ENCODE data around the gene KLHL3. TPM values are rescaled to one million over a fixed set of nuclear protein-coding genes. Genes with fewer than 3 reads are reported as not detected.
A peak's percentile ranks its signal among the peaks of the same experiment; 100 is the strongest.

Gene KLHL3
- total RNA-seq, 1 experiment from 2014 or later = 3.5 TPM

GRCh38 chr5:137758121-137758520, 22.2 kb upstream of the KLHL3 start:
- CTCF ChIA-PET = no interaction called here
- Histone ChIP-seq H3K36me3 (ENCODE audit: control insufficient read depth, insufficient read depth, low read length) (no peaks in the 10 kb centered on the region), H3K27me3 (replicated peaks; ENCODE audit: control insufficient read depth, insufficient read depth, low read length) (no peaks in the 10 kb centered on the region), H3K9me3 (peaks cover 4% of the 10 kb centered on the region; the same call in 1 of the 2 replicates), H3K4me3 (ENCODE audit: low read depth, low read length) (no peak overlapping the region), H3K4me1 (peaks cover 15% of the 10 kb centered on the region)
- Mint-ChIP-seq H3K27ac (ENCODE audit: unreplicated experiment) (no peak overlapping the region), H3K36me3 (ENCODE audit: insufficient read depth, unreplicated experiment) (peaks cover 18% of the 10 kb centered on the region), H3K9me3 (ENCODE audit: unreplicated experiment) (no peaks in the 10 kb centered on the region), H3K4me1 (ENCODE audit: low read depth, unreplicated experiment) (no peaks in the 10 kb centered on the region), H3K27me3 (ENCODE audit: insufficient read depth, unreplicated experiment) (no peaks in the 10 kb centered on the region), H3K4me3 (ENCODE audit: unreplicated experiment) (no peak overlapping the region)
- POLR2A ChIA-PET = no interaction called here
- intact Hi-C loops (cut with micrococcal nuclease; ENCODE audit: unreplicated experiment) = no loop called here
- DNase-seq = no peak
- BruUV-seq (replicated peaks) = no TSS peak
- TF ChIP-seq CTCF (IDR thresholded peaks at IDR 0.05; ENCODE audit: insufficient read depth in 1 of 2, low read depth in 1 of 2, low read length in 1 of 2, severe bottlenecking in 1 of 2, unreplicated experiment in 1 of 2) = no peak

- Mint-ChIP-seq H3K4me3 (ENCODE audit: unreplicated experiment) (no peak overlapping the region), H3K27me3 (ENCODE audit: insufficient read depth, unreplicated experiment) (no peaks in the 10 kb centered on the region), H3K36me3 (ENCODE audit: insufficient read depth, unreplicated experiment) (peaks cover 23% of the 10 kb centered on the region), H3K27ac (ENCODE audit: unreplicated experiment) (no peak overlapping the region), H3K4me1 (ENCODE audit: low read depth, unreplicated experiment) (no peaks in the 10 kb centered on the region), H3K9me3 (ENCODE audit: unreplicated experiment) (no peaks in the 10 kb centered on the region)
- peaks cover 4% of the 10 kb centered on the region; the same call in 1 of the 2 replicates for H3K9me3 ChIP-seq
- no peak overlapping the region for H3K4me3 ChIP-seq (ENCODE audit: low read depth, low read length)
- BruUV-seq (replicated peaks) = no TSS peak
- no peak for TF ChIP-seq CTCF (IDR thresholded peaks at IDR 0.05; ENCODE audit: insufficient read depth in 1 of 2, low read depth in 1 of 2, low read length in 1 of 2, severe bottlenecking in 1 of 2, unreplicated experiment in 1 of 2)
- no peak for DNase-seq
- peaks cover 15% of the 10 kb centered on the region for H3K4me1 ChIP-seq
- intact Hi-C loops (cut with micrococcal nuclease; ENCODE audit: unreplicated experiment) = no loop called here
- H3K36me3 ChIP-seq (ENCODE audit: control insufficient read depth, insufficient read depth, low read length) = 0 out of 2 replicates have a peak, but pooled peaks cover 1% of the 10 kb centered on the region
- H3K27me3 ChIP-seq (replicated peaks; ENCODE audit: control insufficient read depth, insufficient read depth, low read length) = no peaks in the 10 kb centered on the region
- ChIA-PET CTCF (no interaction called here), POLR2A (no interaction called here)
These were observed 21.7 kb upstream of the KLHL3 start for GRCh38 chr5:137757634-137758033.

DNA sequence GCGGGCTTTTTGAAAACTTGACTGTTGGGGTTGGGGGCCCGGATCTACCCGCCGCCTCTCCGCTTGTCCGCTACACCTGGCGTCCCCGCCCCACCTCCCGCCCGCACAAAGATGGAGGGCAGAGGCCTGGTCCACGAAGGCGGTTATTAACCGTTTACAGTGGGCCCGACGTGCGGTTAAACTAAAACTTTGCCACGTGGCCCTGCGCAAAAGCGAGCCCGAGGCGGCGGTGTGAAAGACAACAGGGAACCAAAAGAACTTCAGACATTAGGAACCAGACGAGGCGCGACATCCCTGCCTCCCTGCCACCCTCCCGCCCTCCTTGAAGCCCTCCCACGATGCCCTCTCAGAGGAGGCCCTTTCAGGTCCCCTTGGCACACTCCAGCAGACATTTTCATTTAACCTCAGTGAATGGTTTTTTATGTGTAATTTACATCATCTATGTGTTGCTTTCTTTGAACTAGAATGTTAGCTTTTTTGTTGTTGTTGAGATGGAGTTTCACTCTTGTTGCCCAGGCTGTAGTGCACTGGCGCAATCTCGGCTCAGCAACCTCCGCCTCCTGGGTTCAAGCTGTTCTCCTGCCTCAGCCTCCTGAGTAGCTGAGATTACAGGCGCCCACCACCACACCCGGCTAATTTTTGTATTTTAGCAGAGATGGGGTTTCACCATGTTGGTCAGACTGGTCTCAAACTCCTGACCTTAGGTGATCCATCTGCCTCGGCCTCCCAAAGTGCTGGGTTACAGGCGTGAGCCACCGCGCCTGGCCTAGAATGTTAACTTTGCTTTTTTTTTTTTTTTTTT, 19.3 kb upstream of the KLHL3 start:
- peaks cover under 1% of the 10 kb centered on the region; the same call in 1 of the 2 replicates for H3K9me3 ChIP-seq
- no peaks in the 10 kb centered on the region for H3K9me3 Mint-ChIP-seq (ENCODE audit: unreplicated experiment)
- H3K27me3 ChIP-seq (replicated peaks; ENCODE audit: control insufficient read depth, insufficient read depth, low read length) = no peaks in the 10 kb centered on the region
- no peaks in the 10 kb centered on the region for H3K4me1 Mint-ChIP-seq (ENCODE audit: low read depth, unreplicated experiment)
- BruUV-seq (replicated peaks) = TSS peak; percentile 53
- DNase-seq = no peak
- CTCF ChIA-PET = interaction anchor here (0.7 kb wide), 1 partner anchor 25 kb away, joined by 4 read pairs; no protein-coding TSS in a partner anchor
- 0 out of 2 replicates have a peak, but pooled peaks cover 1% of the 10 kb centered on the region for H3K36me3 ChIP-seq (ENCODE audit: control insufficient read depth, insufficient read depth, low read length)
- H3K4me3 ChIP-seq (ENCODE audit: low read depth, low read length) = peak overlapping the region; percentile 91
- TF ChIP-seq CTCF (IDR thresholded peaks at IDR 0.05; ENCODE audit: insufficient read depth in 1 of 2, low read depth in 1 of 2, low read length in 1 of 2, severe bottlenecking in 1 of 2, unreplicated experiment in 1 of 2) = no peak
- H3K4me1 ChIP-seq = peaks cover 20% of the 10 kb centered on the region
- no peaks in the 10 kb centered on the region for H3K27me3 Mint-ChIP-seq (ENCODE audit: insufficient read depth, unreplicated experiment)
- H3K36me3 Mint-ChIP-seq (ENCODE audit: insufficient read depth, unreplicated experiment) = peaks cover 48% of the 10 kb centered on the region
- intact Hi-C loops (cut with micrococcal nuclease; ENCODE audit: unreplicated experiment) = no loop called here
- POLR2A ChIA-PET = interaction anchor here (0.6 kb wide), 1 partner anchor 783 kb away, joined by 5 read pairs; no protein-coding TSS in a partner anchor
- peak overlapping the region; percentile 100 for H3K27ac Mint-ChIP-seq (ENCODE audit: unreplicated experiment)
- H3K4me3 Mint-ChIP-seq (ENCODE audit: unreplicated experiment) = peak overlapping the region; percentile 97

All from Caco-2 (cell line).